CD14-positive monocyte (primary cell): Measurements from ENCODE around the gene SLC44A4. TPM values are rescaled to one million over a fixed set of nuclear protein-coding genes. Genes with fewer than 3 reads are reported as not detected.

Experiments
- DNase-seq, 3 donors: peaks; one replicate each; pipeline ENCODE4 v3.0.0-alpha.2; 2011 to 2022
- H2AFZ ChIP-seq: 2 replicates; pipeline ENCODE4 v1.6.0; 2012; ENCODE audit warnings: mild to moderate bottlenecking, low read depth, low read length, inconsistent platforms; ENCODE audit not compliant: insufficient read depth, poor library complexity, severe bottlenecking
- H3K27ac ChIP-seq, 2 donors: 1 replicate in 1 of 2; 2 replicates in 1 of 2; pipeline ENCODE4 v1.5.1; 2012 to 2013; ENCODE audit warnings: low read length in 2 of 2, control low read depth in 1 of 2, inconsistent platforms in 1 of 2, low read depth in 1 of 2, mild to moderate bottlenecking in 1 of 2
- H3K27me3 ChIP-seq, 2 donors: one replicate each; pipeline versions ENCODE4 v1.6.0 to v1.6.1; 2011 to 2013; ENCODE audit warnings: low read length in 2 of 2; ENCODE audit not compliant: control insufficient read depth in 2 of 2, insufficient read depth in 2 of 2
- H3K36me3 ChIP-seq, 2 donors: replicated peaks in 1 of 2; 1 replicate in 1 of 2; 2 replicates in 1 of 2; pipeline versions ENCODE4 v1.5.1 to v1.6.1; 2012 to 2013; ENCODE audit warnings: low read length in 2 of 2, control low read depth in 1 of 2, inconsistent platforms in 1 of 2, mild to moderate bottlenecking in 1 of 2; ENCODE audit not compliant: insufficient read depth in 2 of 2, control insufficient read depth in 1 of 2
- H3K4me1 ChIP-seq, 2 donors: 1 replicate in 1 of 2; 2 replicates in 1 of 2; pipeline versions ENCODE4 v1.5.1 to v1.6.1; 2012 to 2013; ENCODE audit warnings: low read length in 2 of 2, control low read depth in 1 of 2, inconsistent platforms in 1 of 2, mild to moderate bottlenecking in 1 of 2, moderate library complexity in 1 of 2; ENCODE audit not compliant: insufficient read depth in 2 of 2, control insufficient read depth in 1 of 2
- H3K4me2 ChIP-seq: replicated peaks from 2 replicates; pipeline ENCODE3; 2012; ENCODE audit warnings: low read length, moderate library complexity, mild to moderate bottlenecking; ENCODE audit not compliant: poor library complexity, severe bottlenecking; ENCODE audit errors: extremely low read depth
- H3K4me3 ChIP-seq, 3 experiments: fragments of 200-600 bp in 1 of 3; sonication (generic) in 1 of 3; replicated peaks in 1 of 3; 1 replicate in 2 of 3; 2 replicates in 1 of 3; pipeline ENCODE4 v1.5.1; 2011 to 2013; ENCODE audit warnings: low read length in 3 of 3, mild to moderate bottlenecking in 3 of 3, control low read depth in 2 of 3, low read depth in 2 of 3, inconsistent platforms in 1 of 3, moderate library complexity in 1 of 3
- H3K79me2 ChIP-seq: 2 replicates; pipeline ENCODE4 v1.6.0; 2012; ENCODE audit warnings: mild to moderate bottlenecking, control low read depth, inconsistent platforms, low read length, moderate library complexity; ENCODE audit not compliant: insufficient read depth
- H3K9ac ChIP-seq: 2 replicates; pipeline ENCODE4 v1.6.0; 2017; ENCODE audit warnings: low read length, mild to moderate bottlenecking; ENCODE audit not compliant: insufficient read depth, poor library complexity, severe bottlenecking
- H3K9me3 ChIP-seq, 2 donors: replicated peaks in 1 of 2; 1 replicate in 1 of 2; 2 replicates in 1 of 2; pipeline versions ENCODE4 v1.5.1 to v1.6.1; 2012 to 2013; ENCODE audit warnings: low read length in 2 of 2, control low read depth in 1 of 2; ENCODE audit not compliant: control insufficient read depth in 1 of 2, insufficient read depth in 1 of 2
- H4K20me1 ChIP-seq: 2 replicates; pipeline ENCODE4 v1.6.0; 2012; ENCODE audit warnings: mild to moderate bottlenecking, low read length, control low read depth, moderate library complexity; ENCODE audit not compliant: insufficient read depth
- H3K27ac Mint-ChIP-seq, 7 donors: one replicate each; pipeline ENCODE4 v1.8.0; 2020; ENCODE audit warnings: mild to moderate bottlenecking in 7 of 7, mixed read lengths in 7 of 7, moderate library complexity in 6 of 7, inconsistent platforms in 2 of 7
- H3K27me3 Mint-ChIP-seq, 3 donors: one replicate each; pipeline ENCODE4 v1.8.0; 2021 to 2022; ENCODE audit warnings: low read depth in 3 of 3, mild to moderate bottlenecking in 3 of 3, mixed read lengths in 3 of 3, moderate library complexity in 3 of 3, inconsistent platforms in 1 of 3
- H3K36me3 Mint-ChIP-seq, 2 donors: one replicate each; pipeline ENCODE4 v1.8.0; 2020; ENCODE audit warnings: mixed read lengths in 2 of 2, inconsistent platforms in 1 of 2, mild to moderate bottlenecking in 1 of 2
- H3K4me1 Mint-ChIP-seq: one replicate; pipeline ENCODE4 v1.8.0; 2020; ENCODE audit warnings: mild to moderate bottlenecking, mixed read lengths
- H3K4me3 Mint-ChIP-seq, 2 donors: one replicate each; pipeline ENCODE4 v1.8.0; 2020; ENCODE audit warnings: mild to moderate bottlenecking in 2 of 2, mixed read lengths in 2 of 2, moderate library complexity in 1 of 2
- H3K9me3 Mint-ChIP-seq, 7 donors: one replicate each; pipeline ENCODE4 v1.8.0; 2020 to 2022; ENCODE audit warnings: mixed read lengths in 7 of 7, mild to moderate bottlenecking in 6 of 7, moderate library complexity in 6 of 7, inconsistent platforms in 2 of 7
- WGBS: methylation state at CpG from one replicate; pipeline ENCODE4 v1.1.5; 2013; ENCODE audit warnings: missing lambda C conversion rate; ENCODE audit not compliant: insufficient coverage; 5-methylcytosine and 5-hydroxymethylcytosine counted together
- intact Hi-C, 2 donors: fragments of 100-400 bp; cut with micrococcal nuclease; formaldehyde crosslinking; loops; one replicate each; pipeline versions ENCODE4 v1.15.0 to v1.15.1; 2023
- polyA plus RNA-seq, 3 donors: library from polyadenylated mRNA; depleted of rRNA in 1 of 3; unstranded in 2 of 3; stranded (reverse) in 1 of 3; fragments of 300-500 nt in 2 of 3; fragments of >200 nt in 1 of 3; fragmentation: Illumina TruSeq in 2 of 3; gene quantifications; 1 replicate in 2 of 3; 2 replicates in 1 of 3; pipeline ENCODE4 v1.2.3, GENCODE V29; 2012 to 2021
- small RNA-seq: library from RNA; depleted of rRNA; stranded (forward); fragments of <200 nt; gene quantifications from one replicate; pipeline ENCODE3, GENCODE V24; 2012; ENCODE audit warnings: low read depth; ENCODE audit not compliant: insufficient read length
- TF ChIP-seq, protein P1 (sequence below): fragments of 200-600 bp; IDR thresholded peaks from one replicate; pipeline ENCODE4 v1.8.0; 2022; ENCODE audit warnings: antibody characterized with exemption, mild to moderate bottlenecking

The SLC44A4 gene
- polyA plus RNA-seq, 3 donors = 0.09 TPM; not detected in 2

DNA sequence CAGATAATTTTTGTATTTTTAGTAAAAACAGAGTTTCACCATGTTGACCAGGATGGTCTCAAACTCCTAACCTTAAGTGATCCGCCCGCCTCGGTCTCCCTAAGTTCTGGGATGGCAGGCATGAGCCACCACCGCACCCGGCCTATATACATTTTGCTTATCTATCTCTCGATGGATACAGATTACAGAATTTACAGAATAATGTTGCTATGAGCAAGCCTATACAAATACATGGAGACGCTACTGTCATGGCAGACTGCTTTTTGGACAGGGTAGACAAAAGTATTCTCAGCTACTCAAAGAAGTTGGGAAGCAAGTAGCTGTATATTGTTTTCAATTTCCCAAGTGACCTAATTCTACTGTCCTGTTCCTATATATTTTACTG is 65.3 kb downstream of the SLC44A4 start:
- H3K9ac ChIP-seq = peak overlapping the region; percentile 40
- peaks cover 31% of the 10 kb centered on the region for H3K4me1 Mint-ChIP-seq
- TF ChIP-seq, protein P1, sequence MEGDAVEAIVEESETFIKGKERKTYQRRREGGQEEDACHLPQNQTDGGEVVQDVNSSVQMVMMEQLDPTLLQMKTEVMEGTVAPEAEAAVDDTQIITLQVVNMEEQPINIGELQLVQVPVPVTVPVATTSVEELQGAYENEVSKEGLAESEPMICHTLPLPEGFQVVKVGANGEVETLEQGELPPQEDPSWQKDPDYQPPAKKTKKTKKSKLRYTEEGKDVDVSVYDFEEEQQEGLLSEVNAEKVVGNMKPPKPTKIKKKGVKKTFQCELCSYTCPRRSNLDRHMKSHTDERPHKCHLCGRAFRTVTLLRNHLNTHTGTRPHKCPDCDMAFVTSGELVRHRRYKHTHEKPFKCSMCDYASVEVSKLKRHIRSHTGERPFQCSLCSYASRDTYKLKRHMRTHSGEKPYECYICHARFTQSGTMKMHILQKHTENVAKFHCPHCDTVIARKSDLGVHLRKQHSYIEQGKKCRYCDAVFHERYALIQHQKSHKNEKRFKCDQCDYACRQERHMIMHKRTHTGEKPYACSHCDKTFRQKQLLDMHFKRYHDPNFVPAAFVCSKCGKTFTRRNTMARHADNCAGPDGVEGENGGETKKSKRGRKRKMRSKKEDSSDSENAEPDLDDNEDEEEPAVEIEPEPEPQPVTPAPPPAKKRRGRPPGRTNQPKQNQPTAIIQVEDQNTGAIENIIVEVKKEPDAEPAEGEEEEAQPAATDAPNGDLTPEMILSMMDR = no peak
- intact Hi-C loops = no loop called here
- DNase-seq = no peak
- H3K9me3 Mint-ChIP-seq = no peaks in the 10 kb centered on the region
- no peaks in the 10 kb centered on the region for H4K20me1 ChIP-seq
- H3K27me3 ChIP-seq = no peaks in the 10 kb centered on the region
- no peaks in the 10 kb centered on the region for H3K9me3 ChIP-seq
- peak overlapping the region; percentile 53 for H2AFZ ChIP-seq
- H3K27ac ChIP-seq = peak overlapping the region; percentile 55 to 58
- H3K36me3 Mint-ChIP-seq = peaks cover 20 to 38% of the 10 kb centered on the region in 2 donors
- H3K4me3 ChIP-seq = peak overlapping the region in 1 of 3 experiments; percentile 94
- no peak overlapping the region for H3K4me3 Mint-ChIP-seq
- H3K27me3 Mint-ChIP-seq = peaks cover 0 to 2% (median 0%) of the 10 kb centered on the region in 3 donors
- H3K36me3 ChIP-seq = peaks cover 11 to 23% of the 10 kb centered on the region in 2 donors
- H3K4me2 ChIP-seq = peak overlapping the region; percentile 95
- H3K27ac Mint-ChIP-seq = peak overlapping the region; percentile 85 to 96 (median 92)
- WGBS = 93% methylated on average over 3 of the region's 7 CpGs
- peaks cover 36% of the 10 kb centered on the region for H3K79me2 ChIP-seq
- peaks cover 24 to 36% of the 10 kb centered on the region in 2 donors for H3K4me1 ChIP-seq

Small RNA genes lying within 50 kb of the gene (small RNA-seq; reads per million reads assigned to genes)
- gene SNORD48 = 1,246 reads per million, percentile 99 among the genes with 10 or more reads in this experiment
- gene SNORD52 = not detected

Other genes starting within 250 kb of the SLC44A4 start
- 100 to 1,000 TPM in 1 of 3 donors, 10 to 100 TPM in 2; 15.4 to 195 (median 15.6) TPM for gene BAG6, start 226.3 kb downstream of the SLC44A4 start, polyA plus RNA-seq
- 1 to 10 TPM; 4.2 to 8.3 (median 4.8) TPM for gene APOM, start 223.1 kb downstream of the SLC44A4 start, polyA plus RNA-seq
- gene C6orf47, start 218.2 kb downstream of the SLC44A4 start, polyA plus RNA-seq = 10 to 100 TPM in 2 of 3 donors, 1 to 10 TPM in 1; 8.0 to 23.4 (median 18.1) TPM
- 10 to 100 TPM; 10.8 to 13.9 (median 12.0) TPM for gene GPANK1, start 214.0 kb downstream of the SLC44A4 start, polyA plus RNA-seq
- 100 to 1,000 TPM; 147 to 227 (median 195) TPM for gene CSNK2B, start 212.9 kb downstream of the SLC44A4 start, polyA plus RNA-seq
- 10 to 100 TPM in 1 of 3 donors, under 1 TPM in 1, not detected in 1; 0.17 to 55.1 TPM for gene LY6G5B, start 209.0 kb downstream of the SLC44A4 start, polyA plus RNA-seq
- 1 to 10 TPM; 4.8 to 7.3 (median 5.8) TPM for gene LY6G5C, start 197.9 kb downstream of the SLC44A4 start, polyA plus RNA-seq
- gene ABHD16A, start 175.7 kb downstream of the SLC44A4 start, polyA plus RNA-seq = 100 to 1,000 TPM in 1 of 3 donors, 10 to 100 TPM in 2; 53.0 to 122 (median 56.0) TPM
- gene LY6G6F, start 172.1 kb downstream of the SLC44A4 start, polyA plus RNA-seq = under 1 TPM in 1 of 3 donors, not detected in 2; 0.51 TPM
- gene LY6G6D, start 163.6 kb downstream of the SLC44A4 start, polyA plus RNA-seq = not detected
- gene LY6G6C, start 157.3 kb downstream of the SLC44A4 start, polyA plus RNA-seq = under 1 TPM in 1 of 3 donors, not detected in 2; 0.27 TPM
- gene MPIG6B, start 155.6 kb downstream of the SLC44A4 start, polyA plus RNA-seq = under 1 TPM; 0.09 to 0.75 (median 0.68) TPM
- gene DDAH2, start 149.7 kb downstream of the SLC44A4 start, polyA plus RNA-seq = 10 to 100 TPM; 29.8 to 56.0 (median 30.6) TPM
- gene CLIC1, start 142.5 kb downstream of the SLC44A4 start, polyA plus RNA-seq = 1,000 to 10,000 TPM in 2 of 3 donors, 100 to 1,000 TPM in 1; 676 to 1,304 (median 1,196) TPM
- 10 to 100 TPM in 1 of 3 donors, 1 to 10 TPM in 1, under 1 TPM in 1; 0.58 to 31.2 (median 1.9) TPM for gene MSH5, start 139.0 kb downstream of the SLC44A4 start, polyA plus RNA-seq
- 10 to 100 TPM in 1 of 3 donors, not detected in 2; 10.4 TPM for gene SAPCD1, start 116.3 kb downstream of the SLC44A4 start, polyA plus RNA-seq
- gene VWA7, start 101.7 kb downstream of the SLC44A4 start, polyA plus RNA-seq = under 1 TPM in 1 of 3 donors, not detected in 2; 0.57 TPM
- gene VARS1, start 83.2 kb downstream of the SLC44A4 start, polyA plus RNA-seq = 10 to 100 TPM; 22.2 to 28.9 (median 27.3) TPM
- gene LSM2, start 72.0 kb downstream of the SLC44A4 start, polyA plus RNA-seq = 10 to 100 TPM; 26.0 to 41.0 (median 40.0) TPM
- under 1 TPM; 0.53 to 0.72 (median 0.55) TPM for gene HSPA1L, start 63.7 kb downstream of the SLC44A4 start, polyA plus RNA-seq
- gene HSPA1A, start 63.5 kb downstream of the SLC44A4 start, polyA plus RNA-seq = 100 to 1,000 TPM; 144 to 215 (median 200) TPM
- gene HSPA1B, start 51.3 kb downstream of the SLC44A4 start, polyA plus RNA-seq = 10 to 100 TPM in 1 of 3 donors, 1 to 10 TPM in 2; 3.4 to 81.4 (median 4.8) TPM
- gene NEU1, start 16.2 kb downstream of the SLC44A4 start, polyA plus RNA-seq = 10 to 100 TPM; 70.2 to 89.5 (median 81.8) TPM
- gene EHMT2, start 18.7 kb upstream of the SLC44A4 start, polyA plus RNA-seq = 10 to 100 TPM in 2 of 3 donors, 1 to 10 TPM in 1; 9.9 to 52.8 (median 16.0) TPM
- gene ZBTB12, start 23.1 kb upstream of the SLC44A4 start, polyA plus RNA-seq = under 1 TPM in 1 of 3 donors, not detected in 2; 0.11 TPM
- gene C2, start 48.7 kb upstream of the SLC44A4 start, polyA plus RNA-seq = 1 to 10 TPM; 5.4 to 7.2 (median 6.5) TPM
- 1 to 10 TPM in 1 of 3 donors, under 1 TPM in 1, not detected in 1; 0.37 to 2.2 TPM for gene CFB, start 67.1 kb upstream of the SLC44A4 start, polyA plus RNA-seq
- 10 to 100 TPM; 48.8 to 74.4 (median 61.4) TPM for gene NELFE, start 80.0 kb upstream of the SLC44A4 start, polyA plus RNA-seq
- 10 to 100 TPM; 13.2 to 72.1 (median 13.2) TPM for gene SKIC2, start 80.2 kb upstream of the SLC44A4 start, polyA plus RNA-seq
- 10 to 100 TPM in 2 of 3 donors, 1 to 10 TPM in 1; 5.5 to 49.6 (median 10.4) TPM for gene DXO, start 93.1 kb upstream of the SLC44A4 start, polyA plus RNA-seq
- 10 to 100 TPM in 1 of 3 donors, not detected in 2; 12.6 TPM for gene C4A, start 103.1 kb upstream of the SLC44A4 start, polyA plus RNA-seq
- gene C4B, start 135.8 kb upstream of the SLC44A4 start, polyA plus RNA-seq = 10 to 100 TPM in 1 of 3 donors, under 1 TPM in 1, not detected in 1; 0.18 to 11.6 TPM
- under 1 TPM in 1 of 3 donors, not detected in 2; 0.16 TPM for gene CYP21A2, start 159.4 kb upstream of the SLC44A4 start, polyA plus RNA-seq
- 1 to 10 TPM in 1 of 3 donors, not detected in 2; 1.2 TPM for gene TNXB, start 230.3 kb upstream of the SLC44A4 start, polyA plus RNA-seq
- gene ATF6B, start 249.2 kb upstream of the SLC44A4 start, polyA plus RNA-seq = 100 to 1,000 TPM in 1 of 3 donors, 10 to 100 TPM in 2; 15.7 to 147 (median 17.8) TPM